Amniotic epithelial cell (primary cell): Measurements from ENCODE around the gene DENR.

ENCODE experiments used
- DNase-seq: peaks from one replicate; pipeline ENCODE4 v3.0.0-alpha.2; 2010; ENCODE audit warnings: low read depth

The DENR gene

DNA sequence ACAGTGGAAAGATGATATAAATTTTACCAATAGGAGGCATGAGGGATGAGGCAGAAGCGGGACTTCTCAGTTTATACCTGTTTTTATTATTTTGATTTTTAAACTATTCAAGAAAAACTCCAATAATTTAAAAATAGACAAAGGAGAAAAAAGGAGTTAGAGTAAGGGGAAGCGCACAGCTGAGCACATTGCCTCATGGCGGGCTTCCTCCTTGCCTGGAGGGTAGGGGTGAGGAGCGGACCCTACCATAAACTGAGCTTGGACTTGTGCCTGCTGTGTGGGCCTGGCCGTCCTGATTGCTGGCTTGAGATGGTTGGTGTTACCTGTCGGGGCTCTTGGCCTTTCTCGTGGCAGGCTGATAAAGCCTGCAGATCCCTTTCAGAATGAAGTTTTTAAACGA, 67.5 kb downstream of the DENR start:
- no peak for DNase-seq
